SK-N-SH treated with all-trans-retinoic acid at 6 μM for 48 hours (cell line): ENCODE data around the gene CLEC16A.
"Not testable (repeated sequence)": the region's sequence is repeated elsewhere in the genome, so short reads cannot be mapped to it uniquely, and the experiment has no call there.

Source experiments
- ATAC-seq: fragments of 200-7000 bp; cut with Tn5 transposase; 3 replicates; pipeline ENCODE4 v1.9.1; 2020; ENCODE audit warnings: mild to moderate bottlenecking, moderate library complexity
- BACH2 ChIP-seq: fragments of 250-450 bp; sonication (Bioruptor Pico); IDR thresholded peaks from 2 replicates; pipeline ENCODE4 v1.9.0; 2021; ENCODE audit warnings: mild to moderate bottlenecking, borderline replicate concordance
- CSDC2 ChIP-seq: fragments of 250-450 bp; sonication (Bioruptor Pico); IDR thresholded peaks from 2 replicates; pipeline ENCODE4 v1.5.0; 2020; ENCODE audit warnings: mild to moderate bottlenecking, moderate library complexity
- ESRRG ChIP-seq: fragments of 250-450 bp; sonication (Bioruptor Pico); IDR thresholded peaks from 2 replicates; pipeline ENCODE4 v1.6.1; 2021; ENCODE audit warnings: mild to moderate bottlenecking
- GLIS3 ChIP-seq: fragments of 250-450 bp; sonication (Bioruptor Pico); IDR thresholded peaks from 2 replicates; pipeline ENCODE4 v1.5.0; 2020; ENCODE audit warnings: mild to moderate bottlenecking, moderate library complexity
- PPARA ChIP-seq: fragments of 250-450 bp; sonication (Bioruptor Pico); IDR thresholded peaks from 2 replicates; pipeline ENCODE4 v1.5.0; 2020; ENCODE audit warnings: mild to moderate bottlenecking, borderline replicate concordance
- RARB ChIP-seq: fragments of 250-450 bp; sonication (Bioruptor Pico); IDR thresholded peaks from 2 replicates; pipeline ENCODE4 v1.8.0; 2021; ENCODE audit warnings: mild to moderate bottlenecking, moderate library complexity
- SNAI2 ChIP-seq: fragments of 250-450 bp; sonication (Bioruptor Pico); IDR thresholded peaks from 2 replicates; pipeline ENCODE4 v1.5.0; 2020; ENCODE audit warnings: mild to moderate bottlenecking, moderate library complexity
- TCF4 ChIP-seq: fragments of 250-450 bp; sonication (Bioruptor Pico); IDR thresholded peaks from 2 replicates; pipeline ENCODE4 v1.8.0; 2021; ENCODE audit warnings: mild to moderate bottlenecking, moderate library complexity, borderline replicate concordance
- TOX ChIP-seq: fragments of 250-450 bp; sonication (Bioruptor Pico); IDR thresholded peaks from 2 replicates; pipeline ENCODE4 v1.8.0; 2021; ENCODE audit warnings: mild to moderate bottlenecking, moderate library complexity, borderline replicate concordance
- ZFP3 ChIP-seq: fragments of 250-450 bp; sonication (Bioruptor Pico); IDR thresholded peaks from 2 replicates; pipeline ENCODE4 v1.5.0; 2020; ENCODE audit warnings: mild to moderate bottlenecking, moderate library complexity
- ZFP30 ChIP-seq: fragments of 450-650 bp; formaldehyde crosslinking; IDR thresholded peaks from 2 replicates; pipeline ENCODE4 v1.5.0; 2022; ENCODE audit warnings: mild to moderate bottlenecking, moderate library complexity
- ZNF565 ChIP-seq: fragments of 450-650 bp; formaldehyde crosslinking; conservative IDR thresholded peaks from 2 replicates; pipeline ENCODE4 v1.5.0; 2020; ENCODE audit warnings: low read depth, mild to moderate bottlenecking, moderate library complexity
- ZNF70 ChIP-seq: fragments of 450-650 bp; formaldehyde crosslinking; IDR thresholded peaks from 2 replicates; pipeline ENCODE4 v1.5.0; 2020; ENCODE audit warnings: mild to moderate bottlenecking, moderate library complexity
- ZNF8 ChIP-seq: fragments of 450-650 bp; formaldehyde crosslinking; IDR thresholded peaks from 2 replicates; pipeline ENCODE4 v1.5.0; 2020; ENCODE audit warnings: mild to moderate bottlenecking, moderate library complexity
- TF ChIP-seq, protein P1 (sequence below): fragments of 250-450 bp; sonication (Bioruptor Pico); IDR thresholded peaks from 2 replicates; pipeline ENCODE4 v1.8.0; 2021; ENCODE audit warnings: low read depth, mild to moderate bottlenecking, moderate library complexity, borderline replicate concordance
- TF ChIP-seq, protein P2 (sequence below): fragments of 250-450 bp; sonication (Bioruptor Pico); IDR thresholded peaks from 2 replicates; pipeline ENCODE4 v1.5.1; 2020; ENCODE audit warnings: low read depth, mild to moderate bottlenecking, moderate library complexity
- TF ChIP-seq, protein P3 (sequence below): fragments of 250-450 bp; sonication (Bioruptor Pico); IDR thresholded peaks from 2 replicates; pipeline ENCODE4 v1.5.1; 2021; ENCODE audit warnings: mild to moderate bottlenecking, moderate library complexity
- TF ChIP-seq, protein P4 (sequence below): fragments of 250-450 bp; sonication (Bioruptor Pico); IDR thresholded peaks from 2 replicates; pipeline ENCODE4 v1.8.0; 2020; ENCODE audit warnings: mild to moderate bottlenecking, moderate library complexity, borderline replicate concordance
- TF ChIP-seq, protein P5 (sequence below): fragments of 250-450 bp; sonication (Bioruptor Pico); IDR thresholded peaks from 2 replicates; pipeline ENCODE4 v1.5.0; 2020; ENCODE audit warnings: mild to moderate bottlenecking, moderate library complexity

The CLEC16A gene

DNA sequence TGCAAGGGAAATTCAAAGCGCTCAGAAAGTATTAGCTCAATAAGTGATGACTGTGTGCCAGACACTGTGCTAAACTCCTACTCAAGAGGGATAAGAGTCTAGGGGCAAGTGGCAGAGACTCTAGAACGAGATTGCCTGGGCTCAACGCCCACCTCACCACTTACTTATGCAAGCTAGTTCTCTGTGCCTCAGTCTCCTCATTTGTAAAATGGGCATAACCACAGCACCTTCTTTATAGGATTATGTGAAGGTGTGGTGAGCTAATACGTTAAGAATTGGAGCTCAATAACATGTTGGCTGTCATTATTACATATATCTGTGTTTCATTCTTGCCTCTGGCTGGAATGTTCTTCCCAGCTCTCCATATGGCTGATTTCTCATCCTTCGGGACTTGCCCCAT lies 17.5 kb upstream of the CLEC16A start:
- ATAC-seq = no peak
- TF ChIP-seq SNAI2 (CRISPR knock-in tag) (no peak), ZNF8 (no peak), RARB (CRISPR knock-in tag) (no peak), ZFP3 (CRISPR knock-in tag) (no peak), CSDC2 (CRISPR knock-in tag) (no peak), ESRRG (CRISPR knock-in tag) (no peak), TCF4 (CRISPR knock-in tag) (no peak)
- TF ChIP-seq, protein P1, sequence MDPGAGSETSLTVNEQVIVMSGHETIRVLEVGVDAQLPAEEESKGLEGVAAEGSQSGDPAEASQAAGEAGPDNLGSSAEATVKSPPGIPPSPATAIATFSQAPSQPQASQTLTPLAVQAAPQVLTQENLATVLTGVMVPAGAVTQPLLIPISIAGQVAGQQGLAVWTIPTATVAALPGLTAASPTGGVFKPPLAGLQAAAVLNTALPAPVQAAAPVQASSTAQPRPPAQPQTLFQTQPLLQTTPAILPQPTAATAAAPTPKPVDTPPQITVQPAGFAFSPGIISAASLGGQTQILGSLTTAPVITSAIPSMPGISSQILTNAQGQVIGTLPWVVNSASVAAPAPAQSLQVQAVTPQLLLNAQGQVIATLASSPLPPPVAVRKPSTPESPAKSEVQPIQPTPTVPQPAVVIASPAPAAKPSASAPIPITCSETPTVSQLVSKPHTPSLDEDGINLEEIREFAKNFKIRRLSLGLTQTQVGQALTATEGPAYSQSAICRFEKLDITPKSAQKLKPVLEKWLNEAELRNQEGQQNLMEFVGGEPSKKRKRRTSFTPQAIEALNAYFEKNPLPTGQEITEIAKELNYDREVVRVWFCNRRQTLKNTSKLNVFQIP = no peak
- TF ChIP-seq, all 23 proteins: peak for 0

DNA sequence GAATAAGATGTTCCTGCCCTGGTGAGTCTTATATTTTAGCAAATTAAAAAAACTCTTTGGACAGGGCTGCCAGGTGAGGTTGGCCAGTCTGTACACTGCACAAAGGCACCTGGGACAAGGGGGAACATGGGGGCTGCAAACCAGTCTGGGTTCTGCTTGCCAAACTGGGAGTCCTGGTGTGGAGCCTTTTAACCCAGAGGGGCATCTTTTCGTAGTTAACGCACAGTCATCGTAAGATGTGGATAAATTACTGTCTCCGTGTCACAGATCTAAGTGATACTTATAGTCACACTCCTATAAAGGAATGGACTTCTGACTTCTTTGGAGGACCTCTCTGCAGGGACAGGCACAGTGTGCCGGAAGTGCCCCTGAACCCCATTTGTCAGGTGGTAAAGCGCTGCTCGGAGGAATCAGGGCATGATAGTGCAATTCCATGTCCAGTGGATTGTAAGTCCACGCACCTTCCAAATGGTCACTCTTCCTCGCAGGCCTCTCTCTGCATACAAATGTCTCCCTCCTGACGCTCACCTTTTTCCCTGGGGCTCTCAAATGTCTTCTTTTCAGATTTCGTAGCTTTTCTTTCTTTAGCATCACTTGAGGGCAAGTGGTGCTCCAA lies 16.8 kb upstream of the CLEC16A start:
- ATAC-seq = no peak
- TF ChIP-seq, protein P1 = no peak
- TF ChIP-seq SNAI2 (CRISPR knock-in tag) (no peak), TCF4 (CRISPR knock-in tag) (no peak), ZNF565 (CRISPR knock-in tag) (no peak), GLIS3 (no peak), ZNF70 (CRISPR knock-in tag) (no peak), BACH2 (CRISPR knock-in tag) (no peak), RARB (CRISPR knock-in tag) (no peak), PPARA (CRISPR knock-in tag) (no peak), ZFP30 (CRISPR knock-in tag) (no peak), TOX (CRISPR knock-in tag) (no peak)
- TF ChIP-seq, protein P2, sequence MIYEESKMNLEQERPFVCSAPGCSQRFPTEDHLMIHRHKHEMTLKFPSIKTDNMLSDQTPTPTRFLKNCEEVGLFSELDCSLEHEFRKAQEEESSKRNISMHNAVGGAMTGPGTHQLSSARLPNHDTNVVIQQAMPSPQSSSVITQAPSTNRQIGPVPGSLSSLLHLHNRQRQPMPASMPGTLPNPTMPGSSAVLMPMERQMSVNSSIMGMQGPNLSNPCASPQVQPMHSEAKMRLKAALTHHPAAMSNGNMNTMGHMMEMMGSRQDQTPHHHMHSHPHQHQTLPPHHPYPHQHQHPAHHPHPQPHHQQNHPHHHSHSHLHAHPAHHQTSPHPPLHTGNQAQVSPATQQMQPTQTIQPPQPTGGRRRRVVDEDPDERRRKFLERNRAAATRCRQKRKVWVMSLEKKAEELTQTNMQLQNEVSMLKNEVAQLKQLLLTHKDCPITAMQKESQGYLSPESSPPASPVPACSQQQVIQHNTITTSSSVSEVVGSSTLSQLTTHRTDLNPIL (CRISPR knock-in tag) = no peak
- TF ChIP-seq, protein P3, sequence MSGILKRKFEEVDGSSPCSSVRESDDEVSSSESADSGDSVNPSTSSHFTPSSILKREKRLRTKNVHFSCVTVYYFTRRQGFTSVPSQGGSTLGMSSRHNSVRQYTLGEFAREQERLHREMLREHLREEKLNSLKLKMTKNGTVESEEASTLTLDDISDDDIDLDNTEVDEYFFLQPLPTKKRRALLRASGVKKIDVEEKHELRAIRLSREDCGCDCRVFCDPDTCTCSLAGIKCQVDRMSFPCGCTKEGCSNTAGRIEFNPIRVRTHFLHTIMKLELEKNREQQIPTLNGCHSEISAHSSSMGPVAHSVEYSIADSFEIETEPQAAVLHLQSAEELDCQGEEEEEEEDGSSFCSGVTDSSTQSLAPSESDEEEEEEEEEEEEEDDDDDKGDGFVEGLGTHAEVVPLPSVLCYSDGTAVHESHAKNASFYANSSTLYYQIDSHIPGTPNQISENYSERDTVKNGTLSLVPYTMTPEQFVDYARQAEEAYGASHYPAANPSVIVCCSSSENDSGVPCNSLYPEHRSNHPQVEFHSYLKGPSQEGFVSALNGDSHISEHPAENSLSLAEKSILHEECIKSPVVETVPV = no peak
- TF ChIP-seq, protein P4, sequence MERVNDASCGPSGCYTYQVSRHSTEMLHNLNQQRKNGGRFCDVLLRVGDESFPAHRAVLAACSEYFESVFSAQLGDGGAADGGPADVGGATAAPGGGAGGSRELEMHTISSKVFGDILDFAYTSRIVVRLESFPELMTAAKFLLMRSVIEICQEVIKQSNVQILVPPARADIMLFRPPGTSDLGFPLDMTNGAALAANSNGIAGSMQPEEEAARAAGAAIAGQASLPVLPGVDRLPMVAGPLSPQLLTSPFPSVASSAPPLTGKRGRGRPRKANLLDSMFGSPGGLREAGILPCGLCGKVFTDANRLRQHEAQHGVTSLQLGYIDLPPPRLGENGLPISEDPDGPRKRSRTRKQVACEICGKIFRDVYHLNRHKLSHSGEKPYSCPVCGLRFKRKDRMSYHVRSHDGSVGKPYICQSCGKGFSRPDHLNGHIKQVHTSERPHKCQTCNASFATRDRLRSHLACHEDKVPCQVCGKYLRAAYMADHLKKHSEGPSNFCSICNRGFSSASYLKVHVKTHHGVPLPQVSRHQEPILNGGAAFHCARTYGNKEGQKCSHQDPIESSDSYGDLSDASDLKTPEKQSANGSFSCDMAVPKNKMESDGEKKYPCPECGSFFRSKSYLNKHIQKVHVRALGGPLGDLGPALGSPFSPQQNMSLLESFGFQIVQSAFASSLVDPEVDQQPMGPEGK (CRISPR knock-in tag) = no peak
- TF ChIP-seq, protein P5, sequence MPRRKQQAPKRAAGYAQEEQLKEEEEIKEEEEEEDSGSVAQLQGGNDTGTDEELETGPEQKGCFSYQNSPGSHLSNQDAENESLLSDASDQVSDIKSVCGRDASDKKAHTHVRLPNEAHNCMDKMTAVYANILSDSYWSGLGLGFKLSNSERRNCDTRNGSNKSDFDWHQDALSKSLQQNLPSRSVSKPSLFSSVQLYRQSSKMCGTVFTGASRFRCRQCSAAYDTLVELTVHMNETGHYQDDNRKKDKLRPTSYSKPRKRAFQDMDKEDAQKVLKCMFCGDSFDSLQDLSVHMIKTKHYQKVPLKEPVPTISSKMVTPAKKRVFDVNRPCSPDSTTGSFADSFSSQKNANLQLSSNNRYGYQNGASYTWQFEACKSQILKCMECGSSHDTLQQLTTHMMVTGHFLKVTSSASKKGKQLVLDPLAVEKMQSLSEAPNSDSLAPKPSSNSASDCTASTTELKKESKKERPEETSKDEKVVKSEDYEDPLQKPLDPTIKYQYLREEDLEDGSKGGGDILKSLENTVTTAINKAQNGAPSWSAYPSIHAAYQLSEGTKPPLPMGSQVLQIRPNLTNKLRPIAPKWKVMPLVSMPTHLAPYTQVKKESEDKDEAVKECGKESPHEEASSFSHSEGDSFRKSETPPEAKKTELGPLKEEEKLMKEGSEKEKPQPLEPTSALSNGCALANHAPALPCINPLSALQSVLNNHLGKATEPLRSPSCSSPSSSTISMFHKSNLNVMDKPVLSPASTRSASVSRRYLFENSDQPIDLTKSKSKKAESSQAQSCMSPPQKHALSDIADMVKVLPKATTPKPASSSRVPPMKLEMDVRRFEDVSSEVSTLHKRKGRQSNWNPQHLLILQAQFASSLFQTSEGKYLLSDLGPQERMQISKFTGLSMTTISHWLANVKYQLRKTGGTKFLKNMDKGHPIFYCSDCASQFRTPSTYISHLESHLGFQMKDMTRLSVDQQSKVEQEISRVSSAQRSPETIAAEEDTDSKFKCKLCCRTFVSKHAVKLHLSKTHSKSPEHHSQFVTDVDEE (CRISPR knock-in tag) = no peak

DNA sequence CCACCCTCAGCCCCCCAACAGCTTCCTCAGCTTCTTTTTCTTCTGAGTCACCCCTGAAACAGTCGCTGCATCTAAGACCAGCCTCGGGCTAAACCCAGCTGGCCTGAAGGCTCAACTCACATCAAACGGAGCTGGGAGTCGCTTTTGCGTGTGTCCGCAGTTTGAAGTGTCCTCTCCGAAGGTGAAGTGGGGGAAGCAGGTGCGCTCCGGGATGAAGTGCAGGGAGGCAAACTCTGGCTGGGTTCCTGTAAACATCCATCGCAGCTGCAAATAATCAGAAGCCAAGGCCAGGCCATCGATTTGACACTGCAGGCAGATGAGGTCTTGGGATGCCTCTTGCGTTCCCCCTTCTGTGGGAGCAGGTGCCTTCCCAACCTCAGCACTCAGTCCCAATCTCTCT lies 15.3 kb upstream of the CLEC16A start:
- ATAC-seq = not testable (repeated sequence)
